Stomach (tissue), 4 donors: ENCODE measurements around the gene FCRL6.

Source experiments
- CTCF ChIP-seq, 7 experiments: fragments of 450-650 bp in 4 of 7; fragments of 200-600 bp in 3 of 7; sonication (generic) in 3 of 7; IDR thresholded peaks; one replicate each; pipeline ENCODE4 v1.5.1; 2016 to 2019; ENCODE audit warnings: antibody characterized with exemption in 7 of 7, control low read depth in 2 of 7, mild to moderate bottlenecking in 1 of 7
- POLR2A ChIP-seq, 4 donors: fragments of 450-650 bp; IDR thresholded peaks; one replicate each; pipeline ENCODE4 v1.6.1; 2016; ENCODE audit warnings: antibody characterized with exemption in 4 of 4, control low read depth in 2 of 4, mild to moderate bottlenecking in 1 of 4, moderate library complexity in 1 of 4

GRCh38 chr1:159862557-159862956, 60.4 kb downstream of the FCRL6 start, which contains the start of gene VSIG8:
- TF ChIP-seq CTCF (IDR thresholded peaks at IDR 0.05) (no peak), POLR2A (IDR thresholded peaks at IDR 0.05) (no peak)
